Adrenal gland (tissue), 12 donors: Measurements from ENCODE around the gene SLC15A1. TPM values are rescaled to one million over a fixed set of nuclear protein-coding genes. Genes with fewer than 3 reads are reported as not detected.
A peak's percentile ranks its signal among the peaks of the same experiment; 100 is the strongest.

Experiments used
- DNase-seq, 7 donors: peaks; one replicate each; pipeline ENCODE4 v3.0.0-alpha.2; 2019 to 2020
- H3K27ac ChIP-seq, 5 donors: fragments of 200-600 bp; sonication (generic) in 4 of 5; 1 replicate in 3 of 5; 2 replicates in 2 of 5; pipeline versions ENCODE4 v1.5.1 to v1.8.0; 2016 to 2020; ENCODE audit warnings: mild to moderate bottlenecking in 1 of 5
- H3K27me3 ChIP-seq: fragments of 200-600 bp; 2 replicates; pipeline ENCODE4 v1.8.0; 2021
- H3K36me3 ChIP-seq, 2 donors: fragments of 200-600 bp; replicated peaks in 1 of 2; 1 replicate in 1 of 2; 2 replicates in 1 of 2; pipeline versions ENCODE4 v1.5.1 to v1.8.0; 2018 to 2022
- H3K4me1 ChIP-seq, 2 donors: fragments of 200-600 bp; replicated peaks in 1 of 2; 1 replicate in 1 of 2; 2 replicates in 1 of 2; pipeline versions ENCODE4 v1.5.1 to v1.8.0; 2018 to 2021
- H3K4me3 ChIP-seq, 4 donors: fragments of 200-600 bp; sonication (generic) in 3 of 4; one replicate each; pipeline ENCODE4 v1.5.1; 2016 to 2018
- H3K9me3 ChIP-seq, 3 donors: fragments of 200-600 bp; sonication (generic) in 1 of 3; replicated peaks in 1 of 3; 1 replicate in 2 of 3; 2 replicates in 1 of 3; pipeline versions ENCODE4 v1.5.1 to v1.8.0; 2016 to 2021
- POLR2A ChIP-seq, 2 donors: fragments of 450-650 bp; IDR thresholded peaks; one replicate each; pipeline ENCODE4 v1.6.1; 2017; ENCODE audit warnings: antibody characterized with exemption in 2 of 2, mild to moderate bottlenecking in 2 of 2, moderate library complexity in 1 of 2
- WGBS, 4 donors: extraction: QIAGEN DNeasy Blood & Tissue Kit in 2 of 4; methylation state at CpG; one replicate each; pipeline versions ENCODE4 v1.1.5 to v1.1.7; 2013 to 2017; 5-methylcytosine and 5-hydroxymethylcytosine counted together
- intact Hi-C, 2 donors: fragments of 100-400 bp; cut with DNase I; formaldehyde crosslinking; loops; one replicate each; pipeline versions ENCODE4 v1.14.1 to v1.15.0; 2022 to 2023
- polyA plus RNA-seq, 3 donors: library from polyadenylated mRNA; stranded (reverse); fragments of 200-250 nt in 2 of 3; fragments of 350-450 nt in 1 of 3; fragmentation: Illumina TruSeq in 1 of 3; extraction: RNeasy Lipid Tissue Mini Kit (QIAGEN cat#74804) in 1 of 3; gene quantifications; one replicate each; pipeline ENCODE4 v1.2.3, GENCODE V29; 2013 to 2014
- total RNA-seq, 9 donors: library from RNA; depleted of rRNA in 4 of 9; stranded (reverse); fragments of >200 nt in 4 of 9; fragments of 120-200 nt in 1 of 9; fragmentation: NEBNext Ultra II Directional in 1 of 9; extraction: Animal tissue kit (Norgen Biotek cat#: 25700) in 1 of 9; gene quantifications; one replicate each; pipeline versions ENCODE4 v1.1.0 to v1.2.4, GENCODE V29; 2013 to 2023
- TF ChIP-seq, protein P1 (sequence below), 6 experiments: fragments of 450-650 bp in 4 of 6; fragments of 200-600 bp in 2 of 6; sonication (generic) in 1 of 6; IDR thresholded peaks; 1 replicate in 5 of 6; 2 replicates in 1 of 6; pipeline versions ENCODE4 v1.5.1 to v1.8.0; 2016 to 2021; ENCODE audit warnings: antibody characterized with exemption in 6 of 6, mild to moderate bottlenecking in 2 of 6, moderate library complexity in 1 of 6
- donor health status: healthy with polysubstance abuse.
- donor health status: Bipolar disorder and iron deficiency.
- donor health status: DM: yes; HTN: yes; CAD: no.
- donor health status: DM: no; HTN: no; CAD: no.
- donor health status: DM: no; HTN: no; CAD: no.
- donor health status: DM: yes; HTN: yes; CAD: no.

The SLC15A1 gene
- total and polyA plus RNA-seq, 12 donors: 0.06 to 0.17 (median 0.07) TPM; not detected in 8

DNA sequence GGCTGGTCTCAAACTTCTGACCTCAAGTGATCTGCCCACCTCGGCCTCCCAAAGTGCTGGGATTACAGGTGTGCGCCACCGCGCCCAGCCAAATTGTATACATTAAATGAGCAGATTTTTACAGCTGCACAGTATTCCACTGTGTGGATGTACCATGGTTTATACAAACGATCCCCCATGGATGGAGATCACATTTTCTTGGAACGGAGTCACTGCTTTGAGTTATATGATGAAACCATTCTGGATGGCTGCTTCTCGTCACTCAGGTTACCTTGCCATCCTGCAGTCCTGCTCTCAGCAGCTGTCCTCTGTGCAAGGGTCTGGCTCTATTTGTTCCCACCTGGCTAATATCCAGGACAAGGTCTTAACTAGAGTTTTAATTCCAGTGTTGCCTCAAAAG, 39.1 kb upstream of the SLC15A1 start:
- 86 to 91% (median 89%) methylated on average over 7 of the region's 7 CpGs for WGBS, 4 donors
- Histone ChIP-seq H3K27me3 (no peaks in the 10 kb centered on the region), H3K4me1 (no peaks in the 10 kb centered on the region), H3K27ac (no peak overlapping the region), H3K4me3 (no peak overlapping the region), H3K36me3 (no peaks in the 10 kb centered on the region), H3K9me3 (no peaks in the 10 kb centered on the region)
- intact Hi-C loops: no loop called here
- peak in 1 of 7 donors; percentile 6 for DNase-seq
- TF ChIP-seq, protein P1, sequence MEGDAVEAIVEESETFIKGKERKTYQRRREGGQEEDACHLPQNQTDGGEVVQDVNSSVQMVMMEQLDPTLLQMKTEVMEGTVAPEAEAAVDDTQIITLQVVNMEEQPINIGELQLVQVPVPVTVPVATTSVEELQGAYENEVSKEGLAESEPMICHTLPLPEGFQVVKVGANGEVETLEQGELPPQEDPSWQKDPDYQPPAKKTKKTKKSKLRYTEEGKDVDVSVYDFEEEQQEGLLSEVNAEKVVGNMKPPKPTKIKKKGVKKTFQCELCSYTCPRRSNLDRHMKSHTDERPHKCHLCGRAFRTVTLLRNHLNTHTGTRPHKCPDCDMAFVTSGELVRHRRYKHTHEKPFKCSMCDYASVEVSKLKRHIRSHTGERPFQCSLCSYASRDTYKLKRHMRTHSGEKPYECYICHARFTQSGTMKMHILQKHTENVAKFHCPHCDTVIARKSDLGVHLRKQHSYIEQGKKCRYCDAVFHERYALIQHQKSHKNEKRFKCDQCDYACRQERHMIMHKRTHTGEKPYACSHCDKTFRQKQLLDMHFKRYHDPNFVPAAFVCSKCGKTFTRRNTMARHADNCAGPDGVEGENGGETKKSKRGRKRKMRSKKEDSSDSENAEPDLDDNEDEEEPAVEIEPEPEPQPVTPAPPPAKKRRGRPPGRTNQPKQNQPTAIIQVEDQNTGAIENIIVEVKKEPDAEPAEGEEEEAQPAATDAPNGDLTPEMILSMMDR (IDR thresholded peaks at IDR 0.05): no peak
- no peak for TF ChIP-seq POLR2A (IDR thresholded peaks at IDR 0.05)

DNA sequence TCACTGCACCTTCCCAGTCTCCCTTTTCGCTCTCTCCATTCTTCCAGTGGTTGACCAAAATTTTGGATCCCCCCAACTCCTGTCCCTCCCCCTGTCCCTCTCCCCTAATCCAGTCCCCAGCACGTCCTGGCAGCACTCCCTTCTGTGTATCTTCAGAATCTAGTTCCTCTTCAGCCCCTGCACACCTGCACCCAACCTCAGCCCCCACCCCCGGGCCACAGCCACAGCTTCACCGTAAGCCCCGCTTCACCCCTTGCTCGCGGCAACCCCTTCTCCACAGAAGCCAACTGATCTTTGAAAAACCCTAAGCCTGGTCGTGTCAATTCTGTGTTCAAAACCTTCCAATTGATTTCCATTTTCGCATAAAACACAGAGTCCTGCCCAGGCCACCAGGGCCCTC, 35.5 kb upstream of the SLC15A1 start:
- Histone ChIP-seq H3K36me3 (no peaks in the 10 kb centered on the region), H3K4me1 (no peaks in the 10 kb centered on the region), H3K27me3 (no peaks in the 10 kb centered on the region), H3K27ac (no peak overlapping the region), H3K9me3 (no peaks in the 10 kb centered on the region), H3K4me3 (no peak overlapping the region)
- 85 to 93% (median 86%) methylated on average over 9 of the region's 9 CpGs for WGBS, 4 donors
- DNase-seq: no peak
- TF ChIP-seq POLR2A (IDR thresholded peaks at IDR 0.05): no peak
- TF ChIP-seq, protein P1 (IDR thresholded peaks at IDR 0.05): no peak
- intact Hi-C loops: no loop called here

DNA sequence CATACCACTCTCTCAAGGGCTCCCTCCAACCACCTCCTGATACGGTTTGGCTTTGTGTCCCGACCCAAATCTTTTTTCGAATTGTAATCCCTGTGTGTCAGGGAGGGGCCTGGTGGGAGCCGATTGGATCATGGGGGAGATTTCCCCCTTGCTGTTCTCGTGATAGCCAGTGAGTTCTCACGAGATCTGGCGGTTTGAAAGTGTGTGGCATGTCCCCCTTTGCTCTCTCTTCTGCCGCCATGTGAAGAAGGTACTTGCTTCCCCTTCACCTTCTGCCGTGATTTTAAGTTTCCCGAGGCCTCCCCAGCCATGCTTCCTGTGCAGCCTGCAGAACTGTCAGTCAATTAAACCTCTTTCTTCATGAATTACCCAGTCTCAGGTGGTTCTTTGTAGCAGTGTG, 34.7 kb upstream of the SLC15A1 start:
- TF ChIP-seq, protein P1 (IDR thresholded peaks at IDR 0.05): no peak
- no peak for TF ChIP-seq POLR2A (IDR thresholded peaks at IDR 0.05)
- Histone ChIP-seq H3K4me1 (no peaks in the 10 kb centered on the region), H3K9me3 (no peaks in the 10 kb centered on the region), H3K4me3 (no peak overlapping the region), H3K27ac (no peak overlapping the region), H3K36me3 (no peaks in the 10 kb centered on the region), H3K27me3 (no peaks in the 10 kb centered on the region)
- intact Hi-C loops: no loop called here
- 69 to 82% (median 79%) methylated on average over 10 of the region's 10 CpGs for WGBS, 4 donors
- DNase-seq: no peak

DNA sequence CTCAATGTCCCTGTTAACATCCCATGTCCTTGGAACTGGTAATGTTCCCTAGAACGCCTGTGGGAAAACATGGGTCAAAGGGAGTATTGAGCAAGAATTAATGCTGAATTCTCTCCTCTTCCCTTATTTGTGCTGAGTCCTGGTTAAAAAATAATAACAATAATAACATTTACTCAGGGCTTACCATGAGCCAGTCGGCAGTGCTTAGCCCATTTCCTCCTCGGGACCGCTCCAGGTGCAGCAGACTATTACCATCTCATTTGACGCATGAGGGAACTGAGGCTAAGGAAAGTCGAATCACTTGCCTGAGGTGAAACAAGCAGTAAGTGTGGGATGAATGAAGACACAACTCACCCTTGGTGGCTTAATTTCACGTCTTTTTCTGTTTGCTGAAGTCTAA, 33.6 kb upstream of the SLC15A1 start:
- no peak for DNase-seq
- H3K9me3 ChIP-seq: no peaks in the 10 kb centered on the region
- no peak overlapping the region for H3K4me3 ChIP-seq
- 60 to 80% (median 76%) methylated on average over 7 of the region's 7 CpGs for whole genome bisulfite sequencing, 4 donors
- no peak for TF ChIP-seq POLR2A (IDR thresholded peaks at IDR 0.05)
- TF ChIP-seq, protein P1 (IDR thresholded peaks at IDR 0.05): no peak
- H3K27me3 ChIP-seq: no peaks in the 10 kb centered on the region
- no peaks in the 10 kb centered on the region for H3K4me1 ChIP-seq
- intact Hi-C loops: no loop called here
- no peaks in the 10 kb centered on the region for H3K36me3 ChIP-seq
- no peak overlapping the region for H3K27ac ChIP-seq
